DOHH2 (cell line): ENCODE results near the gene KMT2D.

Source experiments
- H3F3A ChIP-seq: fragments of 200-600 bp; sonication (generic), shearing (Covaris generic); 2 replicates; pipeline ENCODE4 v1.6.0; 2016; ENCODE audit warnings: antibody characterized with exemption, mild to moderate bottlenecking; ENCODE audit not compliant: control insufficient read depth, insufficient read depth
- H3K27ac ChIP-seq: fragments of 200-600 bp; sonication (generic); 2 replicates; pipeline ENCODE4 v1.5.1; 2014; ENCODE audit warnings: low read depth, mild to moderate bottlenecking, low read length, moderate library complexity
- H3K27me3 ChIP-seq: fragments of 200-600 bp; sonication (generic); 2 replicates; pipeline ENCODE4 v1.6.1; 2014; ENCODE audit warnings: mild to moderate bottlenecking, low read length, mixed read lengths; ENCODE audit not compliant: control insufficient read depth
- H3K36me3 ChIP-seq: fragments of 200-600 bp; sonication (generic); 2 replicates; pipeline ENCODE4 v1.6.1; 2014; ENCODE audit warnings: mild to moderate bottlenecking, low read length, moderate library complexity, mixed read lengths; ENCODE audit not compliant: control insufficient read depth
- H3K4me1 ChIP-seq: fragments of 200-600 bp; sonication (generic); 2 replicates; pipeline ENCODE4 v1.6.1; 2014; ENCODE audit warnings: mild to moderate bottlenecking, low read length, mixed read lengths; ENCODE audit not compliant: control insufficient read depth
- H3K4me2 ChIP-seq: fragments of 200-600 bp; sonication (generic); 2 replicates; pipeline ENCODE4 v1.6.0; 2014; ENCODE audit warnings: mild to moderate bottlenecking, low read length, moderate library complexity
- H3K4me3 ChIP-seq: fragments of 200-600 bp; sonication (generic); 2 replicates; pipeline ENCODE4 v1.5.1; 2014; ENCODE audit warnings: mild to moderate bottlenecking, low read length, mixed read lengths
- H3K79me2 ChIP-seq: fragments of 200-600 bp; sonication (generic); 2 replicates; pipeline ENCODE4 v1.6.1; 2014; ENCODE audit warnings: mild to moderate bottlenecking, low read length, mixed read lengths; ENCODE audit not compliant: control insufficient read depth
- H3K9me2 ChIP-seq: fragments of 200-600 bp; sonication (generic); replicated peaks from 2 replicates; pipeline ENCODE4 v1.6.1; 2014; ENCODE audit warnings: mild to moderate bottlenecking, low read length, mixed read lengths; ENCODE audit not compliant: control insufficient read depth
- H3K9me3 ChIP-seq: fragments of 200-600 bp; sonication (generic); 2 replicates; pipeline ENCODE4 v1.6.1; 2014; ENCODE audit warnings: antibody characterized with exemption, low read length, mixed read lengths; ENCODE audit not compliant: control insufficient read depth, insufficient read depth
- H4K20me1 ChIP-seq: fragments of 200-600 bp; sonication (generic); 2 replicates; pipeline ENCODE4 v1.6.0; 2014; ENCODE audit warnings: low read depth, mild to moderate bottlenecking, antibody characterized with exemption, low read length, moderate library complexity; ENCODE audit not compliant: control insufficient read depth, insufficient read depth
- EZH2phosphoT487 ChIP-seq: fragments of 200-600 bp; sonication (generic); IDR thresholded peaks from 2 replicates; pipeline ENCODE4 v1.6.1; 2017; ENCODE audit warnings: borderline replicate concordance, mild to moderate bottlenecking, antibody characterized with exemption, low read length, moderate library complexity, mixed read lengths
- TF ChIP-seq, protein P1 (sequence below): fragments of 200-600 bp; sonication (generic); IDR thresholded peaks from one replicate; pipeline ENCODE4 v1.5.1; 2014; ENCODE audit warnings: antibody characterized with exemption, mild to moderate bottlenecking, low read depth, low read length; ENCODE audit not compliant: poor library complexity, severe bottlenecking

Gene KMT2D

DNA sequence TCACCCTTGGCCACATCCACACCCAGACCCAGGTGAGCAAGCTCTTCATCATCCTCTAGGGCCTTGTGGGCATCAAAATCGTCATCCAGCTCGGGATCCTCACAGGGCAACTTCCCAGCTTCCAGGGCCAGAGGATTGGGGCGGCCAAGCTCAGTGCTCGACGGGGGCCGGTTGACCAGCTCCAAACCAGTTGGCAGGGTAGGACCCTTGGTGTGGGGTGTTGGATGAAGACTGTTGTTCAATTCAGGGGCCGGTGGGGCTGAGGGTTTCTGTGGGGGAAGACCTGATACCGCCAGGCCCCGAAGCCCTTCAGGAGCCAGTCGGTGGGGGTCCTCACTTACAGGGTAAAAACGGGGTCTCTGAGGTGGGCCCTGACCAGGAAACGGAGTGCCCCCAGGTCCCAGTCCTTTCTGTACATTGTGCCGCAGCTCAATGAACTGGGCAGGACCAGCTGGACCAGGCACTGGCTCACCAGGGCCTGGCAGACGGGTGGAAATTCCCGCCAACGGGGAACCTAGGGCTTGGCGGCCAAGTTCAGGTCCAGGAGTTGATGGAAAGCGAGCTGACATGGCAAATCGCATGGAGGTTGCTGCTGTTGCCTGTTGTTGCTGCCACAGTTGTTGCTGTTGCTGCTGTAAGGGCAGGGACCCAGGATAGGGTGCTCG lies 22.2 kb downstream of the KMT2D start:
- Histone ChIP-seq H3K27ac (no peak overlapping the region), H3K36me3 (peaks cover 97% of the 10 kb centered on the region), H4K20me1 (peaks cover 4% of the 10 kb centered on the region; the same call in 1 of the 2 replicates), H3K4me1 (no peaks in the 10 kb centered on the region), H3K9me3 (no peaks in the 10 kb centered on the region), H3K4me3 (no peak overlapping the region), H3K4me2 (no peak overlapping the region), H3K9me2 (no peaks in the 10 kb centered on the region), H3F3A (no peaks in the 10 kb centered on the region), H3K27me3 (no peaks in the 10 kb centered on the region), H3K79me2 (no peaks in the 10 kb centered on the region)
- TF ChIP-seq, protein P1, sequence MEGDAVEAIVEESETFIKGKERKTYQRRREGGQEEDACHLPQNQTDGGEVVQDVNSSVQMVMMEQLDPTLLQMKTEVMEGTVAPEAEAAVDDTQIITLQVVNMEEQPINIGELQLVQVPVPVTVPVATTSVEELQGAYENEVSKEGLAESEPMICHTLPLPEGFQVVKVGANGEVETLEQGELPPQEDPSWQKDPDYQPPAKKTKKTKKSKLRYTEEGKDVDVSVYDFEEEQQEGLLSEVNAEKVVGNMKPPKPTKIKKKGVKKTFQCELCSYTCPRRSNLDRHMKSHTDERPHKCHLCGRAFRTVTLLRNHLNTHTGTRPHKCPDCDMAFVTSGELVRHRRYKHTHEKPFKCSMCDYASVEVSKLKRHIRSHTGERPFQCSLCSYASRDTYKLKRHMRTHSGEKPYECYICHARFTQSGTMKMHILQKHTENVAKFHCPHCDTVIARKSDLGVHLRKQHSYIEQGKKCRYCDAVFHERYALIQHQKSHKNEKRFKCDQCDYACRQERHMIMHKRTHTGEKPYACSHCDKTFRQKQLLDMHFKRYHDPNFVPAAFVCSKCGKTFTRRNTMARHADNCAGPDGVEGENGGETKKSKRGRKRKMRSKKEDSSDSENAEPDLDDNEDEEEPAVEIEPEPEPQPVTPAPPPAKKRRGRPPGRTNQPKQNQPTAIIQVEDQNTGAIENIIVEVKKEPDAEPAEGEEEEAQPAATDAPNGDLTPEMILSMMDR, result no peak
- no peak for TF ChIP-seq EZH2phosphoT487

DNA sequence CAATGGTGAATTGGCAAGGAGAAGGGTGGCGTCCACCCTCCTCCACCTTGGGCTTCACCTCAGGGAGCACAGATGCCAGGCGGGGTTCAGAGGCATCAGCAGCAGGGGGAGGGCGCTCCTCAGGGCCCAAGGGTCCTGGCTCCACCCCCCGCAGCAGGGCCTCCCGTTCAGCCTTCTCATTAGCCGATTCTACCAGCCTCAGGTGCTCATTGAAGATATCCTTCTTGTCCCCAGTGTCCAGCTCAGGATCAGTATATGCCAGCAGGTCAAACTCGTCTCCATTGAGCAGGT lies 22.7 kb downstream of the KMT2D start:
- peaks cover 97% of the 10 kb centered on the region for H3K36me3 ChIP-seq
- H3F3A ChIP-seq, result no peaks in the 10 kb centered on the region
- H3K4me3 ChIP-seq, result no peak overlapping the region
- no peak for TF ChIP-seq EZH2phosphoT487
- TF ChIP-seq, protein P1, result no peak
- no peaks in the 10 kb centered on the region for H3K4me1 ChIP-seq
- H3K27ac ChIP-seq, result no peak overlapping the region
- peaks cover 4% of the 10 kb centered on the region; the same call in 1 of the 2 replicates for H4K20me1 ChIP-seq
- no peaks in the 10 kb centered on the region for H3K9me2 ChIP-seq
- H3K79me2 ChIP-seq, result no peaks in the 10 kb centered on the region
- no peak overlapping the region for H3K4me2 ChIP-seq
- no peaks in the 10 kb centered on the region for H3K27me3 ChIP-seq
- no peaks in the 10 kb centered on the region for H3K9me3 ChIP-seq

DNA sequence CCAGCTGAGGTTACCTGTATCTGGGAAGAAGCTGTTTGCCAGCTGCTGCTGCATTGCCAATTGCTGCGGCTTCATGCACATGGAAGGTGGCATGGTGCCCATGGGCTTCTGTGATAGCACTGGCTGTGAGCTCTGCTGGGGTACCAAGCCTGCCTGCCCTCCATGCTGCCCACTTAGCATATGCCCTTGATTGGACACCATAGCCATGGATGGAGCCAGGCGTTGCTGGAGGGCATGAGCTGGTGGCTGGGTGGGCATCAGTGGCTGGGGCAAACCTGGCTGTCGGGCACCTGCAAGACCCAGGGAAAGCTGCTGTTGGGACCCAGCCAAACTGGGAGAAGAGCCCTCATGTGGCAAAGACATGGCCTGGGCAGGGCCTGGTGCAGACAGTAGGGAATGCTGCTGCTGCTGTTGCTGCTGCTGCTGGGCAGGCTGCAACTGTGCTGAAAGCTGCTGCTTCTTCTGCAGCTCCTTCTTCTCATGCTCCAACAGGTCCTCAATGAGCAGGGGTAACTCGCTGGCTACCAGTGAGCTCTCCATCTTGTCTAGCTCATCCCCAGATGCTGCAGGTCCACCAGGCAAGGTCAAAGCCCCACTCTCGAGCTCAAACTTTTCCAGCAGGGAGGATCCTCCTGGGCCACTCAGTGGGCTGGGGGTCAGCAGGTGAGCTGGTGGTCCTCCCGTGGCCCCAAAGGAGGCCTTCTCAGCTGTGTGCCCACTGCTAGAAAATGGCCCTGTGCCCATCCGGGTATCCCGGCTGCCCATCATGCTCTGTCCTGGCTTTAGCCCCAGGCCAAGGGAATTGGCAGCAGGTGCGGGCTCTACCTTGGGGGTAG lies 23.3 kb downstream of the KMT2D start:
- H4K20me1 ChIP-seq, result peaks cover 4% of the 10 kb centered on the region; the same call in 1 of the 2 replicates
- no peaks in the 10 kb centered on the region for H3K79me2 ChIP-seq
- peaks cover 97% of the 10 kb centered on the region for H3K36me3 ChIP-seq
- H3F3A ChIP-seq, result no peaks in the 10 kb centered on the region
- no peaks in the 10 kb centered on the region for H3K27me3 ChIP-seq
- no peak overlapping the region for H3K27ac ChIP-seq
- TF ChIP-seq, protein P1, result no peak
- no peak for TF ChIP-seq EZH2phosphoT487
- H3K4me2 ChIP-seq, result no peak overlapping the region
- no peak overlapping the region for H3K4me3 ChIP-seq
- H3K9me2 ChIP-seq, result no peaks in the 10 kb centered on the region
- H3K9me3 ChIP-seq, result no peaks in the 10 kb centered on the region
- H3K4me1 ChIP-seq, result no peaks in the 10 kb centered on the region
